HG02981 (cell line): Measurements from ENCODE around the gene DNAAF5.
A peak's percentile ranks its signal among the peaks of the same experiment; 100 is the strongest.
"Not testable (repeated sequence)": the region's sequence is repeated elsewhere in the genome, so short reads cannot be mapped to it uniquely, and the experiment has no call there.

Source experiments
- ATAC-seq: cut with Tn5 transposase; IDR thresholded peaks from one replicate; pipeline ENCODE4 v1.9.1; 2021; ENCODE audit warnings: mild to moderate bottlenecking, moderate library complexity; ENCODE audit not compliant: unreplicated experiment

Gene DNAAF5

GRCh38 chr7:802500-803242, 76.2 kb downstream of the DNAAF5 start:
- ATAC-seq = no peak

- no peak for ATAC-seq
Observed at GRCh38 chr7:803243-803635, 76.7 kb downstream of the DNAAF5 start.

DNA sequence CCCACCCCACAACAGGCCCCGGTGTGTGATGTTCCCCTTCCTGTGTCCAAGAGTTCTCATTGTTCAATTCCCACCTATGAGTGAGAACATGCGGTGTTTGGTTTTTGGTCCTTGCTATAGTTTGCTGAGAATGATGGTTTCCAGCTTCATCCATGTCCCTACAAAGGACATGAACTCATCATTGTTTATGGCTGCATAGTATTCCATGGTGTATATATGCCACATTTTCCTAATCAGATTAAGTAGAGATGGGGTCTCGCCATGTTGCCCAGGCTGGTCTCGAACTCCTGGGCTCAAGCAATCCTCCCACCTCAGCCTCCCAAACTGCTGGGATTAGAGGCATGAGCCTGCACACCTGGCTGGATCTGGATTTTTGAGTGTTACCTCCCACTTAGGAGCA, 77.3 kb downstream of the DNAAF5 start:
- not testable (repeated sequence) for ATAC-seq

DNA sequence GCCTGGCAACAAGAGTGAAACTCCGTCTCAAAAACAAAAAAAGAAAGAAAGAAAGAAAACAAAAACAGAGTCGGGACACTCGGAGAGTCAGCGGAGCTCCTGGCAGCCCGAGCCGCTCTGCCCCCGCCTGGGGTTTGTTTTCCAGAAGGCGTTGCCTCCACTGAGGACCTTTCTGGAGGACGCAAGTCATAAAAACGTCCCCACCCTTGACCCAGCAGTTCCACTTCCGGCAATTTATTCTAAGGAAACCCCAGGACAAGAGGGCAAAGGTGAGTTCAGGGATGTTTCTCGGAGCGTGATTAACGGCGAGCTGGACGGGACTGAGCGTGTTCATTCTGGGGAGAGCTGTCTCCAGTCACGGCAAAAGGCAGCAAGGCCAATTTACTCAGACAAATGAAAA, 78.8 kb downstream of the DNAAF5 start:
- no peak for ATAC-seq

DNA sequence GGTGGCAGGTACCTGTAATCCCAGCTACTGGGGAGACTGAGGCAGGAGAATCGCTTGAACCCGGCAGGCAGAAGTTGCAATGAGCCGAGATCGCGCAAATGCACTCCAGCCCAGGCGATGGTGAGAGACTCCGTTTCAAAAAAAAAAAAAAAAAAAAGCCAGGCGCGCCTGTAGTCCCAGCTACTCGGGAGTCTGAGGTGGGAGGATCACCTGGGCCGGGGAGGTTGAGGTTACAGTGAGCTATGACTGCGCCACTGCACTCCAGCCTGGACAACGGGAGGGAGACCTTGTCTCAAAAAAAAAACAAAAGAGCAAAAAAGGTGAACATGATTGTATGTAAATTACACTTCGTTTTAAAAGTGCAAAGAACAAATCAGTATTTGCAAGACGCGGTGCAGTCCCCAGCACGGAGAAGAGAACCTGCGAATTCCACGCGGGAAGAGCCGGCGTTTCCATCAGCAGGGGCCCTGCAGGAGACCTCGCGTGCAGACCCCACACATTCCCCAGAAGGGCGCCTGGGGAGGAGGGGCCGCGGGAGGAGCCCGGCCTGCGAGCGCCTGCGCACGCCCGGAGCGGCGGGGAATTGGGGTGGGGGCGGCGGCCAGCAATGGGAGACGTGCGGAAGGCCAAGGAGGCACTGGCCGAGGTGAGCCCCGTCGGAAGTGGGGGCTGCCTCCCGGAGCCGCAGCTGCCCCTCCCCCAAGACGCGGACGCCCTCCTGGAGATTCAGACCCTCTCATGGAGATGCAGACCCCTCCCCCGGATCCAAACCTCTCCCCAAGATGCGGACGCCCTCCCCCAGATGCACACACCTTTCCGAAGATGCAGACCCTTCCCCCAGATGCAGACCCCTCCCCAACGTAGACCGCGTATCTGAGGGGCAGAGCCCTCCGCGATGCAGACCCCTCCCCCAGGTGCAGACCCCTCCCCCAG, 89.1 kb downstream of the DNAAF5 start:
- no peak for ATAC-seq

DNA sequence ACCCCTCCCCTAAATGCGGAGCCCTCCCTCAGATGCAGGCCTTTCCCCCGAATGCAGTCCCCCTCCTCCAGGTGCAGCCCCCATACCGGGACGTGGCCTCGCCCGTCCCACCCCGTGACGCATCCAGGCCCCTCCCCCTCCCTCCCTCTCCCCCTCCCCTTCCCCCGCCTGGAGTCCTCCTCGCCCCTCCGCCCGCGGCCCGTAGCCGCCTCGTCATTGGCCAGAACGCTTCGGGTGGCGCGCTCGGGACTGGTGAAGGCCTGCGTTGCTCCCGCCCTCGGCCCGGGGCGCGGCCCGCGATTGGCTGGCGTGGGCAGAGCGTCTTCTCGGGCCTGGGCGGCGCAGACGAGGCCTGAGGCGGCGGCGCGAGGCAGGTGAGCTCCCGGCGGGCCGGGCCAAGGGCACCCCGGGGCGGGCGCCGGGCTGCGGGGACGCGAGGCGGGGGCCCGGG, 89.8 kb downstream of the DNAAF5 start:
- ATAC-seq = peak; percentile 89

- peak; percentile 5 for ATAC-seq
Observed at GRCh38 chr7:816751-817671, 90.5 kb downstream of the DNAAF5 start.

DNA sequence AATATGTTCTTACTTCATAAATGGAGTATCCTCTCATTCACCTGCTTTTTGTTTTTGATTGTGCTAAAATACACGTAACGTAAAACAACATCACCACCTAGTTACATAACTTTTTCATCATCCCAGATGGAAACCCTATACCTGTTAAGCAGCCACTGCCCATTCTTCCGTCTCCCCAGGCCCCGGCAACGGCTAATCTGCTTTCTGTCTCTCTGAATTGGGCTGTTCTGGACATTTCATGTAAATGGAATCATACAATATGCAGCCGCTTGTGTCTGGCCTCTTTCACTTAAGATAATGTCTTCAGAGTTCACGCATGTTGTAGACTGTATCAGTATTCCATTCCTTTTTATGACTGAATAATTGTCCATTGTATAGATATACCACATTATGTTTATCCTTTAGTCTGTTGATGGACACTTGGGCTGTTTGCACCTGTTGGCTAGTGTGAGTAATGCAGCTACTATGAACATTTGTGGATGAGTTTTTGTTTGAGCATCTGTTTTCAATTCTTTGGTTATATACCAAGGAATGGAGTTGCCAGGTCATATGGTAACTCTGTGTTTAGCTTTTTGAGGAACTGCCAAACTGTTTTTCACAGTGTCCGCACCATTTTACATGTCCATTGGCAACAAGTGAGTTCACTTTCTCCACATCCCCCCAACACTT, 91.7 kb downstream of the DNAAF5 start:
- ATAC-seq = no peak

DNA sequence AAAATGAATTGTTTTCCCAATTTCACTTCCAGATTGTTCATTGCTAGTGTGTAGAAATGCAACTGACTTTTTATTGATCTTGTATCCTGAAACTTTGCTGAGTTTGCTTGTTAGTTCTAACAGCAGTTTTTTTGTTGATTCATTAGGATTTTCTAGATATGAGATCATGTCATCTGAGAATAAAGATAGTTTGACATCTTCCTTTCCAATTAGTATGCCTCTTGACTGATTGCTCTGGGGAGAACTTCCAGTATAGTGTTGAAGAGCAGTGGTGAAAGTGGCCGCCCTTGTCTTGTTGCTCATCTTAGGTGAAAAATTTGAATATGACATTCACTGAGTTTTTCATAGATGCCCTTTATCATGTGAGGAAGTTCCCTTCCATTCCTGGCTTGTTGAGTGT, 93.8 kb downstream of the DNAAF5 start:
- no peak for ATAC-seq

DNA sequence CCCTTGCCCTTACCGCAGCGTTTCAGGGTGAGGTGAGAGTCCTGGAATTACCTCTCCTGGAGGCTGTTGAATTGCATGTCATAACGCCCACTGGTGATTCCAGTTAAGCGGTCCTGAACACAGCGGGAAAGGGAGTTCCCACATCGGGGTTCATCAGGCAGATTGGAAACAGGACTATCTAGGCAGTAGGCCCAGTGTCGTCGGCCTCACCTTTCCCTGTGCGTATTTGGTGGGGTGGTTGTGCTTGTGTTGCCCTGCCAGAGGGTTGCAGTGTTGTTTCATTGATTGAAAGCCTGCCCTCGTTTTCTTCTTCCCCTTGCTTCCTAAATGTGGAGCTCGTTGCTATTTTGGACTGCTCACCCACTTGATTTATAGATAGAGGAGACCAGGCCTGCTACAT, 95.2 kb downstream of the DNAAF5 start:
- ATAC-seq = no peak

- no peak for ATAC-seq
Observed at GRCh38 chr7:822692-823276, 96.3 kb downstream of the DNAAF5 start.

DNA sequence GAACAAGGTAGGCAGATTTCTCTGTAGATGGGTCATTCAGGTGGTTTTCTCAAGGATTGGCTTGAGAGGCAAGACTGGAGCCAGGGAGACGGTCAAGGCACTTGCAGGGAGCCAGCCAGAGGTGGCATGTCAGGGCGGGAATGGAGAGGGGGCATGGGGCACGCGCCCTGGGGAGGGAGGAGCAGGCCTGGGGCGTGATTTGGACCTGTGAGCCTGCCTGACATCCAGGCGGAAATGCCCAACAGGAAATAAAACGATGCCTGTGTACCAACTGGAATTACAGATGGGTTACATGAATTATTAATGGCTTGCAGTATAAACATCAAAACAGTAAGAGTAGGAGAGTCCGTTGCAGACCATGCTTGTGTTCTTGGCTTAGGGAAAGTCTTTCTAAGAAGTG, 97.2 kb downstream of the DNAAF5 start:
- no peak for ATAC-seq

GRCh38 chr7:824081-824480, 97.6 kb downstream of the DNAAF5 start:
- no peak for ATAC-seq

DNA sequence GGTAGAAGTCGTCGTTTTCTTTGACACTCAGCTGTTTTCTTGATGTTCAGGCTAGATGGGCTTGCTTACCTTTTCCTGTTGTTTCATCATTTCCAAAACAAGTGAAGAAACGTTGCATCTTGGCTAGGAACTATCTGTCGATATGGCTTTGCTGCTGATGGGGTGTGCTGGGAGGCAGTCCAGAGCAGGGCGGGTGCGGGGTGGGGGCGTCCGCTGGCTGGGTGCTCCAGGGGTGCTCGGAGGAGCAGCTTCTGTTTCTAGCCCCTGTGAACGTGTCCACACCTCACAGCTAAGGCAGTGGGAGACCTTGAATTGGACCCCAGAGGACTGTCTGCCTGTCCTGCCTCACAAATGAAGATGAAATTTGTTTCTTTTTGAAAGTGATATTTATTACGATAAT, 98.2 kb downstream of the DNAAF5 start:
- ATAC-seq = no peak

- ATAC-seq = no peak
Observed at GRCh38 chr7:825386-825785, 98.9 kb downstream of the DNAAF5 start.

GRCh38 chr7:826230-826917, 99.9 kb downstream of the DNAAF5 start:
- no peak for ATAC-seq

DNA sequence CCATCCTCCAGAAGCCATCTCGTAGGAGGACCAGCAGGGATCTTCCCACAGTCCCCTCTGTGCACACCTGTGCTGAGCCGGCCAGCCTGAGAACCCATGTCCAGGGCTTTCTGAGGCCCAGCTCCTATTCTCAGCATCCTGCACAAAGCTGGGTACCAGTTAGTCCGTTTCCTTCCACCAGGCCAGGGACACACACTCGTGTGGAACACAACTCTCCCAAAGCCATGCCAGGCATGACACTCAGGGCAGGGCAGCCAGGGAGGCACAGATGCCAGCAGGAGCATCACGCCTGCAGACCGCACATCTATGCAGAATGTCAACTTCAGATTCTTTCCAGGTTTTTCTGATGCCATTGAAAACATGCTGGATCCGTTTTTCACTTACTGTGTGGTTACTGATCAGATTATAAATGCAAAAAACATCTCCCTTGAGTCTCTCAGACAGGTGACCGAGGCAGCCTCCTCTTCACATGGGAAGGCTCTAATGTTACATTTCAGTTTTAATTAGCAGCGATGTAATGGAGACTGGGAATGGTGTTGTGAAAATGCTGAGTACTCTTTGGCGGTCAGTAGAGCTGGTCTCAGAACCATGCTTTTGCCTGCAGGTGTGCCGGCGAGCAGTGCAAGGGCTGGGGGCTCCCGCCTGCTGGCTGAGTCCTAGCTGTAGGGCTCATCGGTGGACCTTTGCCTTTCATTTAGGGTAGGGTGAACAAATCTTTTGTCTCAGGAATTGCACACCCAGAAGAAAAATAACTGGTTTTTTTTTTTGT, 102.5 kb downstream of the DNAAF5 start:
- no peak for ATAC-seq

GRCh38 chr7:830069-830468, 103.6 kb downstream of the DNAAF5 start:
- no peak for ATAC-seq
